GM19438 (cell line): ENCODE data around the gene SNORC.

Source experiments
- ATAC-seq: cut with Tn5 transposase; IDR thresholded peaks from one replicate; pipeline ENCODE4 v1.9.1; 2021; ENCODE audit warnings: low read depth; ENCODE audit not compliant: unreplicated experiment

SNORC gene

DNA sequence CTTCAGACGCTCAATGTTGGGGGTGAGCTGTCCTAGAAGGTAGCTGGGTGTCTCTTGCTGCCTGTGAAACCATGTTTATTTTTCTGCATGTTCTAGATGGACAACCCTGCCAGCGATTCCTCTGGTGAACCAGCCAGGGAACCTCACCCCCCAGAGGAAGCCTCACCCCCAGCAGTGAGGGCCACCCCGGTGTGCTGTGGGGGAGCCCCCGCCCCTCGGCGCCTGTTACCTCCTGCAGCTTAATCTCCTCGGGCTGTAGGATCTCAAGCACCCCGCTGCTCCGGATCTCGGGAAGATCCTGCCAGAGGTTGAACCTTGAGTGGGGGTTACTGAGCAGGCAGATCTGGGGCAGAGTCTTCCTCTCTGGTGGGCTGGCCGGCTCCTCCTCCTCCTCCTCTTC, 50.0 kb downstream of the SNORC start:
- ATAC-seq = no peak

GRCh38 chr2:232920760-232921159, 50.7 kb downstream of the SNORC start:
- no peak for ATAC-seq

GRCh38 chr2:232924433-232924832, 54.4 kb downstream of the SNORC start:
- ATAC-seq = no peak

GRCh38 chr2:232925153-232925820, 55.2 kb downstream of the SNORC start:
- ATAC-seq = no peak

- ATAC-seq = no peak
These were observed 55.7 kb downstream of the SNORC start for GRCh38 chr2:232925821-232926156.

- ATAC-seq = no peak
These were observed 56.4 kb downstream of the SNORC start for GRCh38 chr2:232926431-232926939.

DNA sequence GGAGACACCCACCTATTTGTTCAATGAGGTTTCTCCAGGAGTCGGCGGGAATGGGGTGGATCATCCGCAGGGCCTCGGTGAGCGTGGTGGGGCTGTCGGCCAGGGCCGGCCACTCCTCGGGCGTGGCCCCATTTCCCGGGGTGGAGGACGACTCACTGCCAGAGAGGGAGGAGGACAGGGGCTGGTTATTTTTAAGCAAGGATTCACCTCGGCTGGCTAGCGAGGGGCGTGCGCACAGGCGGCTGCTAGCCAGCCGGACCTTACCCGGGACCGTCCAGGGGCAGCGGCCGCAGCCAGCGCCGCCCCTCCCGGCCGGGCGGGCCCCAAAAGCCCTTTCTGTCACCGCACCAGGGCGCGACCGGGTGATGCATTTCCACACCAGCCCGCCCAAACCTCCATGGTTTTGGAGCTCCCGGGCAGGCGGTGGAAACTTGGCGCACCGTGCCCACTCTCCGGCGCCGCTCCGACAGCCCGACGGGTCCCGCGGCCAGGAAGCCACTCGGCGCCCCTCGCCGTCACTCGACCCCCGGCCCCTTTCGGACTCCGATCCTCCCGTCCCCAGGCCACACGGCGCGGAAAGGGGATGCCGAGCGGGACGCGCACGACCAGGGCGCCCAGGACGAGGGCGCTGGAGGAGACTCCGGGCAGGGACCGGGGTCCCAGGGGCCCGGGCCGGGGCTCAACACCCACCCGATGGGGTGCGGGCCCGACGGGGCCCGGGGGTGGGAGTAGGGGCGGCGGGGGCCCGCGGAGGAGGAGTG, 57.1 kb downstream of the SNORC start:
- ATAC-seq = no peak

- ATAC-seq = no peak
These were observed 57.9 kb downstream of the SNORC start for GRCh38 chr2:232927793-232928550.
